Measurements from ENCODE around the gene MAS1. TPM values are rescaled to one million over a fixed set of nuclear protein-coding genes. Genes with fewer than 3 reads are reported as not detected.

Gene MAS1
- total and polyA plus RNA-seq, 2 of the 13 experiments (the other 11 are each of a cell fraction or from before 2014, with no cell fraction given), result not detected

DNA sequence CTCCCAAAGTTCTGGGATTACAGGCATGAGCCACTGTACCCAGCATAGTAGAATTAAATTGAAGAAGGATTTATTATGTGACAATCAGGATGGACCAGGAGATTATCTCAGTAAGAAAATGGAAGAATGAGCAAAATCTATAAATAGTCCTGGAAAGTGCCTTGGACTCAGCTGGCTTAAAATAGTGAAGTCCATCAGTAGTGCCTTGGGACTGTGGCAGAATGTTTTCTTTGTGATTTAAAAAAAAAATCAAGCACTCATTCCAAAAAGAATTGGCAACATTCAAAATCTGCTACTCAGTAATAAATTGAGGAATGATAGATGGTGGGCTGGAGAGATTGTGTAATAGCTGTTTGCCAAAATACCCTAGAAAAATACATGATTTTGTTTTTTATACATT, 37.0 kb upstream of the MAS1 start:
- Histone ChIP-seq H3K36me3 (replicated peaks in 1 of 2; ENCODE audit: control insufficient read depth in 1 of 2, insufficient read depth in 2 of 2, low read length in 2 of 2) (no peaks in the 10 kb centered on the region), H4K20me1 (ENCODE audit: insufficient read depth, low read length) (no peaks in the 10 kb centered on the region), H3K9me3 (ENCODE audit: low read length) (peaks cover 1% of the 10 kb centered on the region; the same call in 1 of the 2 replicates), H2AFZ (ENCODE audit: low read length) (no peak overlapping the region), H3K9ac (ENCODE audit: insufficient read depth, low read depth, low read length) (no peak overlapping the region), H3K4me2 (ENCODE audit: low read depth, low read length) (no peak overlapping the region), H3K4me1 (ENCODE audit: insufficient read depth, low read length) (0 out of 2 replicates have a peak, but pooled peaks cover 4% of the 10 kb centered on the region), H3K27me3 (ENCODE audit: control insufficient read depth in 1 of 2, insufficient read depth in 2 of 2, low read length in 2 of 2) (no peaks in the 10 kb centered on the region), H3K79me2 (ENCODE audit: insufficient read depth, low read length) (no peaks in the 10 kb centered on the region), H3K27ac (ENCODE audit: extremely low read length, insufficient read depth, low read length) (no peak overlapping the region), H3K4me3 (replicated peaks in 1 of 3; ENCODE audit: insufficient read depth in 1 of 3, low read depth in 2 of 3, low read length in 3 of 3) (no peak overlapping the region)
- no TSS peak for BruUV-seq (replicated peaks)
- ChIA-PET POLR2A (interaction anchor here (1.1 kb wide), 1 partner anchor 64 kb away, joined by 3 read pairs; no protein-coding TSS in a partner anchor), CTCF (ENCODE audit: low intra/inter-chr PET ratio, low total read pairs) (no interaction called here)
- in situ Hi-C loops (cut with HindIII; ENCODE audit: extremely low pct_ligation_motif_present, low pct_unique_long_range_greater_than_20kb) (no loop called here), intact Hi-C loops (cut with micrococcal nuclease; ENCODE audit: unreplicated experiment) (loop anchor here (2.0 kb wide), 1 partner anchor 161 kb away; the partner anchor contains the start of gene SOD2)
- FAIRE-seq, result no peak
- no peak for ATAC-seq
- no peak for DNase-seq (ENCODE audit: low spot score)
- TF ChIP-seq ZNF75D (CRISPR knock-in tag; IDR thresholded peaks at IDR 0.05; ENCODE audit: borderline replicate concordance) (no peak), ZMYM3 (CRISPR knock-in tag; IDR thresholded peaks at IDR 0.05) (no peak), GZF1 (CRISPR knock-in tag; IDR thresholded peaks at IDR 0.05) (no peak), ZNF792 (CRISPR knock-in tag; IDR thresholded peaks at IDR 0.05) (no peak), ZSCAN21 (CRISPR knock-in tag; IDR thresholded peaks at IDR 0.05; ENCODE audit: borderline replicate concordance) (no peak), ZNF468 (CRISPR knock-in tag; IDR thresholded peaks at IDR 0.05) (no peak), ZZZ3 (CRISPR knock-in tag; IDR thresholded peaks at IDR 0.05; ENCODE audit: borderline replicate concordance) (no peak), ZC3H4 (CRISPR knock-in tag; IDR thresholded peaks at IDR 0.05; ENCODE audit: borderline replicate concordance) (no peak), PHF8 (CRISPR knock-in tag; IDR thresholded peaks at IDR 0.05) (no peak), CENPBD1 (CRISPR knock-in tag; IDR thresholded peaks at IDR 0.05; ENCODE audit: borderline replicate concordance, low read depth) (no peak), ARNTL (CRISPR knock-in tag; IDR thresholded peaks at IDR 0.05) (no peak), ZNF780A (CRISPR knock-in tag; IDR thresholded peaks at IDR 0.05) (no peak)
- TF ChIP-seq, protein P1, sequence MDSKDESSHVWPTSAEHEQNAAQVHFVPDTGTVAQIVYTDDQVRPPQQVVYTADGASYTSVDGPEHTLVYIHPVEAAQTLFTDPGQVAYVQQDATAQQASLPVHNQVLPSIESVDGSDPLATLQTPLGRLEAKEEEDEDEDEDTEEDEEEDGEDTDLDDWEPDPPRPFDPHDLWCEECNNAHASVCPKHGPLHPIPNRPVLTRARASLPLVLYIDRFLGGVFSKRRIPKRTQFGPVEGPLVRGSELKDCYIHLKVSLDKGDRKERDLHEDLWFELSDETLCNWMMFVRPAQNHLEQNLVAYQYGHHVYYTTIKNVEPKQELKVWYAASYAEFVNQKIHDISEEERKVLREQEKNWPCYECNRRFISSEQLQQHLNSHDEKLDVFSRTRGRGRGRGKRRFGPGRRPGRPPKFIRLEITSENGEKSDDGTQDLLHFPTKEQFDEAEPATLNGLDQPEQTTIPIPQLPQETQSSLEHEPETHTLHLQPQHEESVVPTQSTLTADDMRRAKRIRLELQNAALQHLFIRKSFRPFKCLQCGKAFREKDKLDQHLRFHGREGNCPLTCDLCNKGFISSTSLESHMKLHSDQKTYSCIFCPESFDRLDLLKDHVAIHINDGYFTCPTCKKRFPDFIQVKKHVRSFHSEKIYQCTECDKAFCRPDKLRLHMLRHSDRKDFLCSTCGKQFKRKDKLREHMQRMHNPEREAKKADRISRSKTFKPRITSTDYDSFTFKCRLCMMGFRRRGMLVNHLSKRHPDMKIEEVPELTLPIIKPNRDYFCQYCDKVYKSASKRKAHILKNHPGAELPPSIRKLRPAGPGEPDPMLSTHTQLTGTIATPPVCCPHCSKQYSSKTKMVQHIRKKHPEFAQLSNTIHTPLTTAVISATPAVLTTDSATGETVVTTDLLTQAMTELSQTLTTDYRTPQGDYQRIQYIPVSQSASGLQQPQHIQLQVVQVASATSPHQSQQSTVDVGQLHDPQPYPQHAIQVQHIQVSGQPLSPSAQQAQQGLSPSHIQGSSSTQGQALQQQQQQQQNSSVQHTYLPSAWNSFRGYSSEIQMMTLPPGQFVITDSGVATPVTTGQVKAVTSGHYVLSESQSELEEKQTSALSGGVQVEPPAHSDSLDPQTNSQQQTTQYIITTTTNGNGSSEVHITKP (CRISPR knock-in tag; IDR thresholded peaks at IDR 0.05; ENCODE audit: low read depth), result no peak
- TF ChIP-seq, protein P2, sequence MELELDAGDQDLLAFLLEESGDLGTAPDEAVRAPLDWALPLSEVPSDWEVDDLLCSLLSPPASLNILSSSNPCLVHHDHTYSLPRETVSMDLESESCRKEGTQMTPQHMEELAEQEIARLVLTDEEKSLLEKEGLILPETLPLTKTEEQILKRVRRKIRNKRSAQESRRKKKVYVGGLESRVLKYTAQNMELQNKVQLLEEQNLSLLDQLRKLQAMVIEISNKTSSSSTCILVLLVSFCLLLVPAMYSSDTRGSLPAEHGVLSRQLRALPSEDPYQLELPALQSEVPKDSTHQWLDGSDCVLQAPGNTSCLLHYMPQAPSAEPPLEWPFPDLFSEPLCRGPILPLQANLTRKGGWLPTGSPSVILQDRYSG (CRISPR knock-in tag; IDR thresholded peaks at IDR 0.05), result no peak
- TF ChIP-seq, protein P3, sequence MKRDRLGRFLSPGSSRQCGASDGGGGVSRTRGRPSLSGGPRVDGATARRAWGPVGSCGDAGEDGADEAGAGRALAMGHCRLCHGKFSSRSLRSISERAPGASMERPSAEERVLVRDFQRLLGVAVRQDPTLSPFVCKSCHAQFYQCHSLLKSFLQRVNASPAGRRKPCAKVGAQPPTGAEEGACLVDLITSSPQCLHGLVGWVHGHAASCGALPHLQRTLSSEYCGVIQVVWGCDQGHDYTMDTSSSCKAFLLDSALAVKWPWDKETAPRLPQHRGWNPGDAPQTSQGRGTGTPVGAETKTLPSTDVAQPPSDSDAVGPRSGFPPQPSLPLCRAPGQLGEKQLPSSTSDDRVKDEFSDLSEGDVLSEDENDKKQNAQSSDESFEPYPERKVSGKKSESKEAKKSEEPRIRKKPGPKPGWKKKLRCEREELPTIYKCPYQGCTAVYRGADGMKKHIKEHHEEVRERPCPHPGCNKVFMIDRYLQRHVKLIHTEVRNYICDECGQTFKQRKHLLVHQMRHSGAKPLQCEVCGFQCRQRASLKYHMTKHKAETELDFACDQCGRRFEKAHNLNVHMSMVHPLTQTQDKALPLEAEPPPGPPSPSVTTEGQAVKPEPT (CRISPR knock-in tag; IDR thresholded peaks at IDR 0.05; ENCODE audit: low read depth), result no peak
- TF ChIP-seq, protein P4, sequence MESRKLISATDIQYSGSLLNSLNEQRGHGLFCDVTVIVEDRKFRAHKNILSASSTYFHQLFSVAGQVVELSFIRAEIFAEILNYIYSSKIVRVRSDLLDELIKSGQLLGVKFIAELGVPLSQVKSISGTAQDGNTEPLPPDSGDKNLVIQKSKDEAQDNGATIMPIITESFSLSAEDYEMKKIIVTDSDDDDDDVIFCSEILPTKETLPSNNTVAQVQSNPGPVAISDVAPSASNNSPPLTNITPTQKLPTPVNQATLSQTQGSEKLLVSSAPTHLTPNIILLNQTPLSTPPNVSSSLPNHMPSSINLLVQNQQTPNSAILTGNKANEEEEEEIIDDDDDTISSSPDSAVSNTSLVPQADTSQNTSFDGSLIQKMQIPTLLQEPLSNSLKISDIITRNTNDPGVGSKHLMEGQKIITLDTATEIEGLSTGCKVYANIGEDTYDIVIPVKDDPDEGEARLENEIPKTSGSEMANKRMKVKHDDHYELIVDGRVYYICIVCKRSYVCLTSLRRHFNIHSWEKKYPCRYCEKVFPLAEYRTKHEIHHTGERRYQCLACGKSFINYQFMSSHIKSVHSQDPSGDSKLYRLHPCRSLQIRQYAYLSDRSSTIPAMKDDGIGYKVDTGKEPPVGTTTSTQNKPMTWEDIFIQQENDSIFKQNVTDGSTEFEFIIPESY (CRISPR knock-in tag; IDR thresholded peaks at IDR 0.05), result no peak

Data from HepG2 (cell line).